GM23248 (cell line): ENCODE measurements around the gene TNKS1BP1. TPM values are rescaled to one million over a fixed set of nuclear protein-coding genes. Genes with fewer than 3 reads are reported as not detected.
A peak's percentile ranks its signal among the peaks of the same experiment; 100 is the strongest.

Experiments
- DNase-seq: peaks from one replicate; pipeline ENCODE4 v3.0.0-alpha.2; 2015
- H2AFZ ChIP-seq: fragments of 200-600 bp; sonication (generic); 2 replicates; pipeline ENCODE4 v1.6.1; 2016; ENCODE audit warnings: antibody characterized with exemption
- H3F3A ChIP-seq: fragments of 200-600 bp; sonication (generic); 2 replicates; pipeline ENCODE4 v1.6.1; 2016; ENCODE audit warnings: mild to moderate bottlenecking, antibody characterized with exemption, mixed run types; ENCODE audit not compliant: insufficient read depth
- H3K27ac ChIP-seq: fragments of 200-600 bp; sonication (generic); 2 replicates; pipeline ENCODE4 v1.5.1; 2016; ENCODE audit warnings: mild to moderate bottlenecking
- H3K27me3 ChIP-seq: fragments of 200-600 bp; sonication (generic); replicated peaks from 2 replicates; pipeline ENCODE4 v1.6.1; 2016; ENCODE audit warnings: mild to moderate bottlenecking; ENCODE audit not compliant: insufficient read depth
- H3K36me3 ChIP-seq: fragments of 200-600 bp; sonication (generic); 2 replicates; pipeline ENCODE4 v1.6.1; 2016; ENCODE audit warnings: low read depth, mild to moderate bottlenecking
- H3K4me1 ChIP-seq: fragments of 200-600 bp; sonication (generic); 2 replicates; pipeline ENCODE4 v1.6.1; 2016; ENCODE audit warnings: mild to moderate bottlenecking; ENCODE audit not compliant: insufficient read depth
- H3K4me2 ChIP-seq: fragments of 200-600 bp; sonication (generic); one replicate; pipeline ENCODE4 v1.6.1; 2016; ENCODE audit warnings: mild to moderate bottlenecking; ENCODE audit not compliant: unreplicated experiment
- H3K4me3 ChIP-seq: fragments of 200-600 bp; sonication (generic); 2 replicates; pipeline ENCODE4 v1.5.1; 2016; ENCODE audit warnings: mild to moderate bottlenecking
- H3K79me2 ChIP-seq: fragments of 200-600 bp; sonication (generic); 2 replicates; pipeline ENCODE4 v1.6.1; 2016; ENCODE audit warnings: mild to moderate bottlenecking; ENCODE audit not compliant: insufficient read depth
- H3K9ac ChIP-seq: fragments of 200-600 bp; sonication (generic); 2 replicates; pipeline ENCODE4 v1.6.1; 2016; ENCODE audit warnings: mild to moderate bottlenecking
- H3K9me2 ChIP-seq: fragments of 200-600 bp; sonication (generic); 2 replicates; pipeline ENCODE4 v1.6.1; 2016; ENCODE audit warnings: mixed run types, mild to moderate bottlenecking, moderate library complexity; ENCODE audit not compliant: insufficient read depth
- H3K9me3 ChIP-seq: fragments of 200-600 bp; sonication (generic); one replicate; pipeline ENCODE4 v1.6.1; 2017; ENCODE audit warnings: low read depth
- H4K20me1 ChIP-seq: fragments of 200-600 bp; sonication (generic); 2 replicates; pipeline ENCODE4 v1.6.0; 2016; ENCODE audit not compliant: insufficient read depth
- EZH2 ChIP-seq: fragments of 200-600 bp; sonication (generic); IDR thresholded peaks from 2 replicates; pipeline ENCODE4 v1.6.1; 2018; ENCODE audit warnings: antibody characterized with exemption, mild to moderate bottlenecking; ENCODE audit not compliant: insufficient read depth, poor library complexity, severe bottlenecking
- EZH2phosphoT487 ChIP-seq: fragments of 200-600 bp; sonication (generic); IDR thresholded peaks from 2 replicates; pipeline ENCODE4 v1.6.1; 2018; ENCODE audit warnings: antibody characterized with exemption, moderate library complexity, mild to moderate bottlenecking, low read depth; ENCODE audit not compliant: insufficient read depth
- WGBS, 2 experiments: methylation state at CpG; one replicate each; pipeline ENCODE4 v1.1.6; 2015 to 2017; ENCODE audit warnings: low lambda C conversion rate in 2 of 2, low coverage in 1 of 2; ENCODE audit errors: missing lambda C conversion rate in 2 of 2; 5-methylcytosine and 5-hydroxymethylcytosine counted together
- in situ Hi-C: fragments of 300-500 bp; cut with MboI; formaldehyde crosslinking; loops from 2 replicates; pipeline ENCODE4 v1.15.0; 2020
- polyA plus RNA-seq: library from polyadenylated mRNA; unstranded; fragments of >200 nt; fragmentation: Nextera tagmentation; extraction: Ambion mirVana; gene quantifications from 2 replicates; pipeline ENCODE4 v1.2.1, GENCODE V29; 2016
- total RNA-seq: library from RNA; depleted of rRNA; stranded (reverse); fragments of >200 nt; shearing (Covaris generic); gene quantifications from 2 replicates; pipeline ENCODE4 v1.2.3, GENCODE V29; 2014

Gene TNKS1BP1
- total and polyA plus RNA-seq, 2 experiments from 2014 or later: 88.2 to 89.7 TPM

GRCh38 chr11:57310091-57310490 lies 14.7 kb downstream of the TNKS1BP1 start:
- Histone ChIP-seq H3F3A (peaks cover 32% of the 10 kb centered on the region), H3K4me1 (peaks cover 48% of the 10 kb centered on the region), H3K27me3 (no peaks in the 10 kb centered on the region), H3K4me2 (peak overlapping the region; percentile 68), H3K36me3 (peaks cover 27% of the 10 kb centered on the region), H3K27ac (peak overlapping the region; percentile 85), H3K9ac (peak overlapping the region; percentile 75), H4K20me1 (no peaks in the 10 kb centered on the region), H3K9me3 (no peaks in the 10 kb centered on the region), H3K79me2 (peaks cover 69% of the 10 kb centered on the region), H3K4me3 (peak overlapping the region; percentile 68), H3K9me2 (no peaks in the 10 kb centered on the region), H2AFZ (no peak overlapping the region)
- TF ChIP-seq EZH2phosphoT487 (no peak), EZH2 (no peak)
- 24 to 35% methylated on average over 6 of the region's 6 CpGs for WGBS, 2 experiments
- DNase-seq: no peak
- in situ Hi-C loops: no loop called here

DNA sequence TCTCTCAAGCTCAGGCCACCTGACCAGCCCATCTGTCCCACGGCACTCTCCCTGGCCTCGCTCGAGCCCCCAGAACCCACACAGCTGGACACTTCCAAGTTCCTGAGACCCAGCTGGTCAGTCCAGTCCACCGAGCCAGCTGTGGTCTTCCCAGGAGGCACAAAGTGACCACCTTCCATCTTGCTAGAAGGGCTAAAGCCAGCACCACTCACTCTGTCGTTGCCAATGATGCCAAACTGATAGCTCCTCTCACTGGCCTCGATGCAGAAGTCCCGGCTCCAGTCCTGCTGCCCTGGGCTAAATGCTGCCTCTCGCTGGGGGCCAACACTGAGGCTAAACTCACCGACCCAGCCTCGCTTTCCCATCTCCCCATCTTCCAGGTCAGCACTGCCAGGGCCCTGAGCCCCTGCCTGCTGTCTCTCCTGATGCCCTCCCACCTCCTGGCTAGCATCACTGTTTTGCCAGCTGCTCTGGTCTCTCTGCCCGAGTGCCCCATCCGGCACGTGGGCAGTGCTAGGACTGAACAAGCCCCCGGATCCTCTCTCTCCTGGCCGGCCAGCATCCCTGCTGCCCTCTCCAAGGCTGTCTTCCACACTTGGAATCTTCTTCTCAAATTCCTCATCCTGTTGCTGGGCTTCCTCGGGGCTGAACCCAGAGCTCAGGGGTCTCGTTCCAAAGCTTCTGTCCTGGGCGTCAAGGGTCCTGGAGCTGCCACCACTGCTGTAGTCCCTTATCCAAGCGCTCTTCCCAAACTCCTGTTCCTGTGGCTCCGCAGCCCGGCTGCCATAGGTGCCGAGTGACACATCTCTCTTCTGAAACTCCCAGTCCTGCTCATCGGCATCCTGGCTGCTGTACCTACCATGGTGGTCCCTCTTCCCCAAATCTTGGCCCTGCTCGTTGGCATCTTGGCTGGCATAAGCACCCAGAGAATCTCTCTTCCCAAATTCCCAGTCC lies 15.4 kb downstream of the TNKS1BP1 start:
- no peak overlapping the region; the same call in 1 of the 2 replicates for H3K27ac ChIP-seq
- peak overlapping the region; percentile 75; the same call in 1 of the 2 replicates for H3K9ac ChIP-seq
- H3K79me2 ChIP-seq: peaks cover 70% of the 10 kb centered on the region
- no peak for TF ChIP-seq EZH2phosphoT487
- TF ChIP-seq EZH2: no peak
- no peaks in the 10 kb centered on the region for H3K27me3 ChIP-seq
- H3K4me1 ChIP-seq: peaks cover 55% of the 10 kb centered on the region
- H3K36me3 ChIP-seq: peaks cover 27% of the 10 kb centered on the region
- DNase-seq: no peak
- peaks cover 36% of the 10 kb centered on the region for H3F3A ChIP-seq
- H2AFZ ChIP-seq: no peak overlapping the region
- H3K4me2 ChIP-seq: no peak overlapping the region
- no peaks in the 10 kb centered on the region for H3K9me2 ChIP-seq
- H3K9me3 ChIP-seq: no peaks in the 10 kb centered on the region
- H3K4me3 ChIP-seq: no peak overlapping the region
- 91 to 92% methylated on average over 24 of the region's 24 CpGs for WGBS, 2 experiments
- no peaks in the 10 kb centered on the region for H4K20me1 ChIP-seq
- in situ Hi-C loops: no loop called here

DNA sequence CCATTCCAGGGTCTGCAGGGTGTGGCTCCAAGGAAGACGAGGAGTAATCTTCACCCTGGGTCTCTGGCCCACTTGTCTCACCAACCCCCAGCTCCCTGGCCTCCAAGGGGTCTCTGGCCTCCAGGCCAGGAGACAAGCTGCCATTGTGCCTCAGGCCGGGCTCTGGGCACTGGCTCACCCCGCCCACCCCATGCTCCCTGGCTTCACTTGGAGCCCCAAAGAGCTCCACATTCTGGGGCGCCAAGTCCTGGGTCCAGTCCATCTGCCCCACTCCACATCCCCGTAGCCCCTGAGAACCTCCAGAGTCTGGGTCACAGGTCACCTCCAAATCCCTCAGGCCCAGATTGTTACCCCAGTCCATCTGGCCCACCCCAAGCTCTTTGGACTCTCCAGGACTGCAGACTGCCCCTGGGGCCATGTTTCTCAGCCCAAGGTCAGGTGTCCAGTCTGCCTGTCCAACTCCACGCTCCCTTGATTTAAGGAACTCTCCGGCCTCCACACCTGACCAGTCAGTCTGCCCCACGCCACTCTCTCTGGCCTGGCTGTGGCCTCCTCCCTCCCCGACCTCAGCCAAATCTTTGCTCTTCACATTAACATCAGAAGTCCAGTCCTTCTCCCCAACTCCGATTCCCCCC lies 16.2 kb downstream of the TNKS1BP1 start:
- Histone ChIP-seq H2AFZ (no peak overlapping the region), H3K4me3 (no peak overlapping the region), H3F3A (peaks cover 36% of the 10 kb centered on the region), H3K9ac (no peak overlapping the region), H3K4me2 (no peak overlapping the region), H3K9me3 (no peaks in the 10 kb centered on the region), H3K4me1 (peaks cover 64% of the 10 kb centered on the region), H3K27ac (no peak overlapping the region), H3K27me3 (no peaks in the 10 kb centered on the region), H4K20me1 (no peaks in the 10 kb centered on the region), H3K79me2 (peaks cover 71% of the 10 kb centered on the region), H3K9me2 (no peaks in the 10 kb centered on the region), H3K36me3 (peaks cover 28% of the 10 kb centered on the region)
- in situ Hi-C loops: no loop called here
- WGBS, 2 experiments: 85 to 89% methylated on average over 8 to 9 of the region's 10 CpGs
- DNase-seq: no peak
- TF ChIP-seq EZH2 (no peak), EZH2phosphoT487 (no peak)

GRCh38 chr11:57307666-57308270 lies 17.0 kb downstream of the TNKS1BP1 start:
- Histone ChIP-seq H4K20me1 (no peaks in the 10 kb centered on the region), H3K9ac (no peak overlapping the region), H3K9me2 (no peaks in the 10 kb centered on the region), H3K4me1 (peaks cover 62% of the 10 kb centered on the region), H2AFZ (no peak overlapping the region), H3K27me3 (no peaks in the 10 kb centered on the region), H3K9me3 (no peaks in the 10 kb centered on the region), H3K4me2 (no peak overlapping the region), H3K79me2 (peaks cover 79% of the 10 kb centered on the region), H3K4me3 (no peak overlapping the region), H3K36me3 (peaks cover 35% of the 10 kb centered on the region), H3K27ac (no peak overlapping the region), H3F3A (peaks cover 29% of the 10 kb centered on the region)
- 74 to 75% methylated on average over 7 of the region's 7 CpGs for WGBS, 2 experiments
- no peak for DNase-seq
- in situ Hi-C loops: no loop called here
- no peak for TF ChIP-seq EZH2
- no peak for TF ChIP-seq EZH2phosphoT487
